Ecto neural progenitor cell (in vitro differentiated cells): ENCODE data around the gene CHAC1.

ENCODE experiments used
- DNase-seq: peaks from one replicate; pipeline ENCODE4 v3.0.0-alpha.2; 2018; ENCODE audit warnings: low spot score

The CHAC1 gene, protein sequence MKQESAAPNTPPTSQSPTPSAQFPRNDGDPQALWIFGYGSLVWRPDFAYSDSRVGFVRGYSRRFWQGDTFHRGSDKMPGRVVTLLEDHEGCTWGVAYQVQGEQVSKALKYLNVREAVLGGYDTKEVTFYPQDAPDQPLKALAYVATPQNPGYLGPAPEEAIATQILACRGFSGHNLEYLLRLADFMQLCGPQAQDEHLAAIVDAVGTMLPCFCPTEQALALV

DNA sequence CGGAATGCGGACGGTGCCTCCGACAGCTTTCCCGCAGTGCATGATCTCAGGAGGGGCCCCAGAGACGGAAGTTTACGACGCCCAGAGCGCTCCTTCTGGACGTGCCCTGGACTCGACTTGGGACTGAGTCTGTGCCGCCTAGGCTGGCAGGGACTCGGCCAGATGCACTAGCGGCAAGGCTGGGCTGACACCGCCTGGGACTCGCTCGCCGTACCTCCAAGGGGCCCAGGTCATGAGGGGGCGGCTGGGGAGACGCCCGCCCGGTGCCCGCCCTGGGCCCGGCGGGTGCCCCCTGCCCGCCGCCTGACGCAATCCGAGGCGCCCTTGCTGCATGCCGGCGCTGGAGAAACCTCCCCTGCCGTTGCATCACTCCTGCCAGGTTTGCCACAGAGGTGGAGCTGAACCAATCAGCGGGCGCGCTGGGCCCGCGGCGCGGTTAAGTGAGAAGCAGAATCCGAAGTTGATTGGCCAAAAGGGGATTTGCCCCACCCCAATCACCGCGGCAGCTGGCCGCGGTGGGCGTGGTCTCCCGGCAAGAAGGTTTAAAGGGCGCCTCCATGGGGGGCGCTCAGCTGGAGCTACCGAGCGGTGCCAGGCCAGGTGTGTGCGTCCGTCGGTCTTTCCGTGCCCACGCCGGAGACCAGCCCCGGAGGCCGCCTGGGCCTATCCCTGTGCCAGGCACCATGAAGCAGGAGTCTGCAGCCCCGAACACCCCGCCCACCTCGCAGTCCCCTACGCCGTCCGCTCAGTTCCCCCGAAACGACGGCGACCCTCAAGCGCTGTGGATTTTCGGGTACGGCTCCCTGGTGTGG lies at the start of gene CHAC1:
Gene CHAC1, plus strand, starts transcription at position 571 of the 812 bp plus-strand sequence. Its CDS starts 113 bp downstream, at position 684.
- peak; percentile 96 for DNase-seq

DNA sequence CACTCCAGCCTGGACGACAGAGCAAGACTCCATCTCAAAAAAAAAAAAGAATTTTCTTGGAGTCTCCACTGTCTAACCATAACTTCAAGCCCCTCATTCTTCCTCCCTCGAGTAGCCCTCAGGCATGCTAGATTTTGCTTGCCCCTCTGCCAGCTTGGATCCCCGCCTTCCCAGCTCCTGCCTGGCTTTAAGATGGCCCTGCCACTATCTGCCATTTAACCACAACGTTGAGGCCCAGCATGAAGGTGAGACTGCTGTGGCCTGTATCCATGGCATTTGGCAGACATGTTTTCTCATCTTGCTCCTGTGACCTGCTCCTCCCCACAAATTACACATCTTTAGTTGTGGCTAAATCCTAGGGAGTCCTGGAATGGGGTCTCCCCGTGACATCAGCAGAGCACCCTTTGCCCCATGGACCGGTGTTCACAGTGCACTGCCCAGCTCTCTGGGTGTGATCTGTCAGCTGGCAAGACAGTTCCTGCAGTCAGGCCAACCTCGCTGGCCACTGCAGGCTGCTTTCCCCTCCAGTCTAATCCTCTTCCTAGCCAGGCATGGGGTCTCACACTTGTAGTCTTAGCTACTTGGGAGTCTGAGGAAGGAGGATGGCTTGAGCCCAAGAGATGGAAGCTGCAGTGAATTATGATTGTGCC lies 48.6 kb upstream of the CHAC1 start:
- DNase-seq = no peak

DNA sequence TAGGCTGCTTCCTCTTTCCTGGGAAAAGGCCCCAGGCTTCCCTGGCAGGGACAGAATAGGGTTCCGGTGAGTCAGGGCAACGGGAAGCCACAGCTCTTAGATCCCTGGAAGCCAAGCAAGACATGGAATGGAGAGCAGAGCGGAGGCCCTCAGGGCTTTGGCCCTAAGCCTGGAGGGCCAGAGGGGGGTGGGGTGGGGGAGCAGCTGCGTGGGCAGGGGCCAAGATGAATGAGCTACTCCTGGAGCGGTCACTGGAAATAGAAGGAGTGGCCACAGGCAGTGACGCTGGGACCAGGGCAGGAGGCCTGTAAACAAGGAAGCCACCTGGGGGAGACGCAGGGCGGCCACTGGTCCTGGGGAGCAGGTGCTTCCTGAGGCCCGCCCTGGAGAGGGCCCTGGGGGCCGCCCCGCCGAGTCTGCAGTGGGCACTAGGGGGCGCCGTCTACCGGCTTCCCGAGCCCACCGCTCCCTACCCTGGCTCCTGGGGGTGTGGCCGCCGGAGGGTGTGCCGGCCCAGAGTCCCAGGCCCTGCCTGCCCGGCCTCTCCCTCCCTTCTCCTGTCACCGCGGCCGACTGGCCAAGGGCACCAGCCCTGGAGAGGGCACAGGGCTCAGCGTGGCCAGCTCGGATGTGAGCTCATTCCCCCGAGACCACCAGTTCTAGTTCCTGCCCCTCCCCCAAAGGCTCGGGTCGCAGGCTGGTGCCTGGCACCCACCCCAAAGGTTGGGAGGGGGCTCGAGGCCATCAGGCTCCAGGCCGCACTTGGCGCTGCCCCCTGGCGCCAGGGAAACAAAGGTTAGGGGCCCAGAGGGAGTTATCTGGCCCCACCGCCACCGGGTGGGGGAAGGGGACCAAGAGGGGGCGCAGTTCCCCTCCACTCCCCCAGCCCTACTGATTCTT lies 46.9 kb upstream of the CHAC1 start:
- peak; percentile 94 for DNase-seq

DNA sequence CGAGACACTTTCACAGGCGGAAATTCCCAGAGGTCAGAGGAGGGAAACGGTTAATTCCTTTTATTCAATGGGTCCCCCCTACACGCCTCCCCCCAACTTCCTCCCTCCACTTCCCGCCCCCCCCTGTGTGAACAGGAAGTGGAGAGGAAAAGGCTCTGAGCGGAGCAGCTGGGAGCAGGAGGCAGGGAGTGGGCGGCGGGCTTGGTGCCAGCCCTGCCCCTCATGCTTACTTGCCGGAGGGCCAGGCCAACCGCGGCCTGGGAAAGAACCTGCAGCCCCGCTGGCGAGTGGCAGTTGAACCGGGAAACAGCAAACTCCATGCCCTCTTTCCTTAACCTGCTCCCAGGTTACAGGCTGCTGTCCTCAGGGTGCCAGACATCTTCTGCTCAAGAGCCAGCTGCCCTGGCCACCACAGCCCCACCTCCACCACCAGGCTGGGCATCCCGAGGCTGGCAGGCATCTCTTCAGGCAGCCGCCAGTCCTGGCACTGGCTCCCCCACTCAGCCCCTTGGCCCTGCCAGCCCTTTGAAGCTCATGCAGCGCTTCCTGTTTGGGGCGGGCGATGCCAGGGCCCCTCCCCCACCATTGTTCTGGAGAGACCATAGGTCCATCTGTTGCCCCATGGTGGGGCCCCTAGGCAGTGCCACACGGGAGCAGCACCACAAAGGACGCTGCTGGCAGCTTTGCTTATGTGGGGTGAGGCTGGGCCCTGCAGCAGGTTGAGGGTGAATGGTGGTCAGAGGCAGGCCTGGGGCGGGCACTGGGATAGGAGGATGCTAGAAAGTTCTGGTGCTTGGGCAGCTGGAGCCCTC lies 46.1 kb upstream of the CHAC1 start:
- no peak for DNase-seq

DNA sequence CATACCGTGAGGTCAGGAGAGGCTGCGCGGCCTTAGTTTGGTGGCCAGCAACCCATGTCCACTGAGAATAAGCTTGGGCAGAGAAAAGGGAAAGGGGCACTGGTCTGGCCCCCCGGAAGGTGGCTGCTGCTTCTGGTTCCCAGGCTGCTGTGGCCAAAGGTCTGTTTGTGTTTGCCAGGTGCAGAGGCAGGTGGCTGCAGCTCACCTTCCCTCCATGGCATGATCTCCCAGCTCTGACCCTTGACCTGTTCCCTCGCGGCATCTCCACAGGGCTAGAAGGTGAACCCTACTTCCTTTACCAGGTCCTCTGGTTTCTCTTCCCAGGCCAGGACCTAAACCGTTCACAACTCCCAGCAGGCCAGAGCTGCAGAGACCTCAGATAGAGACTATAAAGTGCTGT lies 45.2 kb upstream of the CHAC1 start:
- DNase-seq = no peak

DNA sequence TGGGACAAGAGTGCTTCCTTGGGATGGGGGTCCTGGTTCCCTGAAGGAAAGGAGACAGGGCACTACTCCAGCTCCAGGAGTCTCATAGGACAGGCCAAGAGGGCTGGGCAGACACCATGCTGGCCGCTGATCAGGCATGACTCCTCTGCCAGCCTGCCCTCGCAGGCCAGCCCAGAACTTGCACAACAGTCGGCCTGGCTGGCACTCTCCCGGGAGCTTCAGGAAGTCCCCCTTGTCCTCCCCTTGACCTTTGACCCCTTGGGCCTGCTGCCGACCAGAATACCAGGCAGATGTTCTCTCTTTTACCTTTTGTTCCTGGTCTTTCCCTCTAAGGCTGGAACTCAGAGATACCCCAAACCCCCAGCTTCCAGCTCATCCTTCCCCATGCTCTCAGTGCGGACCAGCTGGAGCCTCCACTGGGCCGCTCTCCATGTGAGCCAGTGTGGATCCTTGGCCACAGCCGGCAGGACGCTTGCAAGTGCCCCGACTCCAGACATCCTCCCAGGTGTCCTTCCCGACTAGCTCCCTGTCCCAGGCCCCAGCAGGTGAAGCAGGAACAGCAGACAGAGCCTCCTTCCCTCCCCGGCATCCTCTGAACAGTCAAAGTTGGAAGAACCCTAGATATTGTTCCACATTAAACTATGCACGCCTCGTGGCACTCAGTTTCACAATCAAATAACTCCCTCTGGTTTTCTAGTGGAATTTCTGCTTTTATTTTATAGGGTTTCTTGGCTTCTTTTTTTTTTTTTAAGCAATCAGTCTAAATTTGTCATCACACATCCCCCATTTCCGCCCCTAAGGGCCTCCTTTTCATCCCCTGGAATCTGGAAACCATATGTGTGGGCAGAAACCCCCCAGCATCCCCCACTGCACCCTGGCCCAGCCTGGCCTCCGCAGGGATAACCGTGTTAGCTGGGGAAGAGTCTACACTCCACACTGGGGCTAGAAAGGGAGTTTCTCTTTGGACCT lies 43.3 kb upstream of the CHAC1 start:
- no peak for DNase-seq

DNA sequence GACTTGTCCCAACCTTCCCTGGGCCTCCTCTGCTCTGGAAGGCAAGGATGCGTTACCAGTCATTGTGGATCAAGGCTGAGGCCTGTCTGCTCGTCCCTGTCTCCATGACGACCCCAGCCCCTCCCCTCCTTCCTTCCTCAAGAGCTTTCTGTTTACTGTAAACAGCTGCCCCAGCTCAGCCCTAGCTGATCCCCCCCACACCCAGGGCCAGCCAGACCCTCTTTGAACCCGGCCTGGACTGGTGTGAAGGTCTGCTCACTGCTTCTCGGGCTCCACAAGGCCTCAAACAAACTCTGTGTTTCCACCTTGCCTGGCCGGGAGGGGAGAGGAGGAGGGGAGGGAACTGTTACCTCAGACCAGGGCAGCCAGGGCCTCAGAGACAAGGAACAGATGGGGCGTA lies 42.1 kb upstream of the CHAC1 start:
- peak; percentile 65 for DNase-seq

DNA sequence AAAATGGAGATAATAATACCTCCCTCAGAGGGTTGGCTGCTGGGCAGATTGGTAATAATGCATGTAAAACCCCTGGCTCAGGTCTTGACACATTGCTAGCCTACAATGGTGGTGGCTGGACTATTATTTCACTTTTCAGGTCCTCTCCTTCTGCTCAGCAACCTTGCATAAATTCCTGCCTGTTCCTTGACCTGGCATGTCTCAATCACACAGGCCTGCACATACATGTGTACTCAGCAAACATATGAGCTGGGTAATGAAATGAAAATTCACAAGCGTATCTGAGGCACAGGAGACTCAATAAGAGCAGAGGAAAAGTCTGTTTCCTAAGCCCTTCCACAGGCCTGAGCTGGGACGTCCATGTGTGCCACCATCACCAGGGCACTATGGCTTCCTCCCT lies 41.6 kb upstream of the CHAC1 start:
- DNase-seq = no peak

DNA sequence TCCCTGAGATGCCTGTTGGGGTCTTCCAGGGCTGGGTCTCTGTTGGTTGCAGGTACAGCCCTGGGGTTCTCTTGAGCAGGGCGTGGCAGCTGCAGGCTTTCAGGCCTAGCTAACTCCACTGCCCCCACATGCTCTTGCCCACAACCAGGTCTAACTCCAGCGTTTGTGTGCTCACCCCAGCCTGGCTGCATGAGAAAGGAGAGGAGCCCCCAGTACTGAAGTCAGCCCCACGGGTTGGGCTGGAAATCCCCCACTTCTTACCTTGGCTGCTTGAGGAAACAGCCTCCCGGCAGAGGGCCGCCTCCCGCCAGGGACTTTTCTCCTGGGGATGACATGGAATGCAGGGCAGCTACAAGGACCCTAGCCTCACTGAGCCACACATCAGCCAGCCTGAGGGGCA lies 40.8 kb upstream of the CHAC1 start:
- no peak for DNase-seq

DNA sequence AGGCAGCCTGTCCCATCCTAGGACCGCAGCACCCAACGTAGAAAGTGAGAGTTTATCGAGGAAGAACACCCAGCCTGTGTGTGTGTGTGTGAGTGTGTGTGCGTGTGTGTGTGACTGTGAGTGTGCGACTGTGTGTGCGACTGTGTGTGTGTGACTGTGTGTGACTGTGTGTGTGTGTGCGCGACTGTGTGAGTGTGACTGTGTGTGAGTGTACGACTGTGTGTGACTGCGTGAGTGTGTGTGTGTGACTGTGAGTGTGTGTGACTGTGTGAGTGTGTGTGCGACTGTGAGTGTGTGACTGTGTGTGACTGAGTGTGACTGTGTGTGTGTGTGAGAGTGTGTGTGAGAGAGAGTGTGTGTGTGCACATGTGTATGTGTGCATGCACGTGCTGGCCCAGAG lies 39.3 kb upstream of the CHAC1 start:
- DNase-seq = peak; percentile 41

DNA sequence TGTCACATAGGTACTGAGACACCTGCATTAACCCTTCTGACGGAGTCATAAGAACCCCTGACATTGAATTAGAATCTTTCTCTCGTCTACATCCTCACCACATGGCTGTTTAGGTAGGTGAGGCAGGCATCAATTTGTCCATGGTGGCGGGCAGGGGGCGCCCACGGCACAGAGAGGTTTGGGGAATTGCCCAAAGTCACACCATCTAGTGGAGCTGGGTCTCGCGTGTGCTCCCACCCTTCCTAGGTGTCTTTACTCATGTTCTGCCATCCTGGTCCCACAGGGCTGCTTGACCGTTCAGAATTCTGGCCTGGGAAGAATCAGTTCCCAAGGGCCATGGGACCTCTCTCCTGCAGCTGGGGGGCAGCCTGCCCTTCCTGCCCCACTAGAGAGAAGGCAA lies 38.8 kb upstream of the CHAC1 start:
- DNase-seq = peak; percentile 49

DNA sequence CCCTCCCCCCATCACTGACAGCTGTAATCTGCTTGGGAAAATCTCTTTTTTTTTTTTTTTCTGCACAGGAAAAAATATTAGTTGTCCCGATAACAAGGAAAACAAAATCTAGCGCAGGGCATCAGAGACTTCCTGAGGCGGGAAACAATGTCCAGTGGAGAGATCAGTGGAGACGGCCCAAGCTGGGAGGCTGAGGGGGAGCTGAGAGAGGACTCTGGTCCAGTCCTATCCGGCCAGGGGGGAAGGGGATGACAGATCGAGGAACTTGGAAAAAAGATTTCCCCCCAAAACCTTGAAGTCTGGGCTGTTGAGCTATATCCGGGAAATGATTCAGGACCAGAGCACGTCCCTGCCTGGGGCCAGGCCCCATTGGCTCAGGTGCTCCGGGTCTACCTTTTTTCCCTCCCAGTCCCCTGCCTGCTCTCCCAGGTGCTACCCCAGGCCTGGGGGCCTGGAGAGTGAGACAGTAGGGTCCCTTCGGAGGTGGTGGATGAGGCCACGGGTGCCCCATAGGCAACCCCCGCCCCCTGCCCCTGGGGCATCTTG lies 38.1 kb upstream of the CHAC1 start:
- no peak for DNase-seq

DNA sequence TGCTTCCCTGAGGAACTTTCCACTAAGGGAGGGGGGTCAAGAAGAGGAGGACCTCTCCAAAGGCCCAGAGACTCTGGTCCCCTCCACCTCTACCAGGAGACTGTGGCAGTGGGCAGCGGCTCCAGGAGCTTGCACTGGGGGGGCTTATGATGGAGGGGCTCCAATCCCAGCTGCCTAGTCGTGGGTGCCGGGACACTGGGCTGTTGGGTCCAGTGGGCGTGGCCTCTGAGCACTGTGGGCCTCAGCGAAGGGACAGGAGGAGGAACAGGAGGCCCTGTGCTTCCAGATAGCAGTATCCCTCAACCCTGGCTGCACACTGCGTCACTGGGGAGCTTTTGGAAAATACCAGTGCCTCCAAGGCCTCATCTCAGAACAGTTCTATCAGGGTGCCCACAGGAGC lies 37.6 kb upstream of the CHAC1 start:
- DNase-seq = no peak

DNA sequence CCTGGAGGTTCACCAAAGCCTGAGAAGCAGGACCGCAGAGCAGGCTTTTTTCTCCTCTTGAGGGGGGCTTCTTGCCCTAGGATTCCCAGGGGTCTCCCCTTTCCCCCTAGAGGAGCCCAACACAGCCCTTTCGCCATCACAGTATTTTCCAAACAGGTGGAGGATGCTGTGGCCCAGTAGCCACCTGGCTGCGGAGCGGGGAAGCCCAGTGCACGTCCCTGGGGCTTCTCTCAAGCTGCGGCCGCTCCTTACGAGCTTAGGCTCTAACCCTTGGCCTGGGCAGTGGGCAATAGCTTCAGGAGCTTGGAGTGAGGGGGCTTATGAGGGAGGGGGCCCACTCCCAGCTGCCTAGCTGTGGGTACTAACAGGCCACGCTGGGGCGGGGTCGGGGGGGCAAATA lies 35.7 kb upstream of the CHAC1 start:
- DNase-seq = no peak

DNA sequence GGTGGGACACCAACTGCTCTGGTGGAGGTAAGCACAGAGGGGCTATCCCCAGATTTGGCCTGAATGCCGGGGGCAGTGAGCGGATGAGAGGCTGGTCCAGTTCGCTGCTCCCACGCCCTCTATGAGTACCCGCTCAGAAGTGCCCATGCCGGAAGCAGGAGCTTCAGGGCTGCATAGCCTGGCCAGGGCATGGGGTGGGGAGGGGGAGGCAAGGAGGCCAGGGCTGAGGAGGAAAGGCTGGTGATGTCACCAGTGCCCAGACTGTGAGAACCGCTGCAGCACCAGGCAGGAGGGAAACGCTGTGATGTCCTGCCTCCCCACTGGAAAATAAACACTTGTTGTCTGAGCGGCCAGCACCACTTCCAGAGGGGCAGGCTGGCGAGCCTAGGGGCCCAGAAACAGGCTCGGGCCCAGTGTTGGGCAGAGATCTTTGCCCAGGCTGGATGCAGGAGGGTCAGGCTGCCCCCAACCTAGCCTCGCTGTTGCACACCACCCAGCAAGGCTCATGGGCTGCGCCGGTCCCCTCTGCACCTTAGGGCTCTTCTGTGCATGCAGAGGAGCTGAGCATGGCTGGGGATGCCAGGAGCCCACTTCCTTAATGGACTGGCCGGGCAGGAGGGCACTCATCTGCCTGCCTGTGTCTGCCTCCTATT lies 35.0 kb upstream of the CHAC1 start:
- no peak for DNase-seq

DNA sequence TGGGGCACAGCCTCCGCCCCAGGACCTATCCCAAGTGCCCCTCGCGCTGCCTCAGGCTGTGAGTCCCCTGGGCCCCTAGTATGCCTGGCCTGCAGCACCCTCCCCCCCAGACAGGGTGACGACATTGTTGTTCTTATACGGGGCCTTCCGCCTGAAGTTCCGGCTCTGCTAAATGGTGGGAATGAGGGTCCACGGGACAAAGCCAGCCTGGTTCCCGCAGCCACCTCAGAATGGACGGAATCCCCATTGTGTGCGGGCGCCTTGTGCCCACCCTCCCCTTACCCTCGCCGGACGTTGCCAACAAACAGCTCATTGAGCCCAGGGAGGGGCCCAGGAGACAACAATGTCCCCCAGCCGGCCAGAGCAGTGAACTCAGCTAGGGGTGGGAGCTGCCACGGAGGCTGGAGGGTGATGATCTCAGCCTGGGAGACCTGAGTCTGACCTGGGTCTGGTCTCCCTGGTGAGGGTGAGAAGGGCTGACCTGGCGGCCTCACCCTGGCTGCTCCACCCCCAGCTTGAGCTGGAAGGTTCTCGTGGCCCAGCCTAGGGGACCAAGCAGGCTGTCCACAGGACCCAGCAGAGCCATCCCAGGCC lies 34.4 kb upstream of the CHAC1 start:
- DNase-seq = no peak

DNA sequence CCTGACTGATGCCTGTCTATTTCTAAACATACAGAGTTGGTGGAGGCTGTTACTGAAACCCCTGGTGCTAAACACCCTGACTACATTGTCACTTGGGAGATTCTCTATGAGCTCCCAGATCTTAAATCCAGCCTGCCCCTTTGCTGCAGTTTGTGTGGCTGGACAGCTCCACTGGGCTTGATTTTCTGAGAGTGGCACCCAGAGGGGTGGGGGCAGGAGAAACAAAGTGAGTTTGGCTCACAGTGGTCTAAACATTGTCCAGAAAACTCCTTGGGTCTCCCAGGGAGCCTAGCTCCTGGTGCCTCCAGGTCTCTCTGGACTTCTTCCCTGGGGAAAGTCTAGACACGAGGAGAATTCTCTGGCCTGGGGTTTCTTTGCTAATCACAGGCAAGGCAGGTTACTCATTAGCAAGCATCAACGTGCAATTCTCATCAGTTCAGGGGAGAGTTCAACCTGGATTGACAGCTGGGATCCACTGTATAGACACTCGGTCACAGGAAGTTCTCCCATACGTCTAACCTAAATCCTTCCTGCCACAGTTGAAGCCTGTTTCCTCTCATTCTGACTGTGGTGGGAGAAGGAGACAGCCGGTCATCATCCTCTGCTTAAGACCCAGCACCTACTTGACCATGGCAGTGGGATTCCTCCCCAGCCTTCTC lies 31.2 kb upstream of the CHAC1 start:
- no peak for DNase-seq

DNA sequence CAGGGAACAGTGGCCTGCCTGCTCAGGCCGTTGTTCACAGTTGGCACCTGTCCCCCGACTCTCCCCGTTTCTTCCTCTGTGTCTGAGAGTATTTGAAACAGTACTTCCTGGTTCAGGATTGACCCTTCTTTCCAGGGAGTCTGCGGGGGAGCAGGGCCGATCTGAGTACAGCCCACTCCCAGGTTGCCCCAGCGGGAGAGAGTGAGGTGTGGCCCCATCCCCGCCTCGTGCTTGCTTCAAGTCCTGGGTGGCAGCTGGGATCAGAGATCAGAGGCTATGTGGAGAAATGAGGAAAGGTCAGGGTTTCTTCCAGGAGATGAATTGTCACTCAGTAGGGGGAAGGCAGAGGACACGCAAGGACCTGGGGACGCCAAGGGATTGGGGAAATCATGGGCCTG lies 30.7 kb upstream of the CHAC1 start:
- no peak for DNase-seq
